Measurements from ENCODE around the gene EFCAB7.
A peak's percentile ranks its signal among the peaks of the same experiment; 100 is the strongest.

EFCAB7 gene

GRCh38 chr1:63601912-63602311 is 78.6 kb downstream of the EFCAB7 start:
- DNase-seq (ENCODE audit: low read depth in 4 of 4, low spot score in 1 of 4), result no peak

- DNase-seq (ENCODE audit: low read depth in 4 of 4, low spot score in 1 of 4), result no peak
These were observed 79.3 kb downstream of the EFCAB7 start for GRCh38 chr1:63602629-63603028.

GRCh38 chr1:63603810-63604209 is 80.5 kb downstream of the EFCAB7 start:
- DNase-seq (ENCODE audit: low read depth in 4 of 4, low spot score in 1 of 4), result no peak

GRCh38 chr1:63607322-63607721 is 84.0 kb downstream of the EFCAB7 start:
- DNase-seq (ENCODE audit: low read depth in 4 of 4, low spot score in 1 of 4), result no peak

- DNase-seq (ENCODE audit: low read depth in 4 of 4, low spot score in 1 of 4), result no peak
These were observed 87.9 kb downstream of the EFCAB7 start for GRCh38 chr1:63611231-63611630.

GRCh38 chr1:63612564-63612963 is 89.2 kb downstream of the EFCAB7 start:
- DNase-seq (ENCODE audit: low read depth in 4 of 4, low spot score in 1 of 4), result no peak

GRCh38 chr1:63612971-63613370 is 89.6 kb downstream of the EFCAB7 start:
- DNase-seq (ENCODE audit: low read depth in 4 of 4, low spot score in 1 of 4), result no peak

- DNase-seq (ENCODE audit: low read depth in 4 of 4, low spot score in 1 of 4), result peak; percentile 15 to 45 (median 32)
These were observed 92.6 kb downstream of the EFCAB7 start for GRCh38 chr1:63615768-63616420.

- DNase-seq (ENCODE audit: low read depth in 4 of 4, low spot score in 1 of 4), result no peak
These were observed 94.1 kb downstream of the EFCAB7 start for GRCh38 chr1:63617450-63617849.

GRCh38 chr1:63618011-63618410 is 94.7 kb downstream of the EFCAB7 start:
- DNase-seq (ENCODE audit: low read depth in 4 of 4, low spot score in 1 of 4), result no peak

- DNase-seq (ENCODE audit: low read depth in 4 of 4, low spot score in 1 of 4), result no peak
These were observed 96.2 kb downstream of the EFCAB7 start for GRCh38 chr1:63619558-63619957.

- no peak for DNase-seq (ENCODE audit: low read depth in 4 of 4, low spot score in 1 of 4)
These were observed 97.3 kb downstream of the EFCAB7 start for GRCh38 chr1:63620671-63621070.

- no peak for DNase-seq (ENCODE audit: low read depth in 4 of 4, low spot score in 1 of 4)
These were observed 97.8 kb downstream of the EFCAB7 start for GRCh38 chr1:63621075-63621474.

GRCh38 chr1:63621698-63622097 is 98.4 kb downstream of the EFCAB7 start:
- DNase-seq (ENCODE audit: low read depth in 4 of 4, low spot score in 1 of 4), result no peak
